Suppressor macrophage treated with lipopolysaccharide for 4 hours (primary cell): Measurements from ENCODE around the gene TACR1.
A peak's percentile ranks its signal among the peaks of the same experiment; 100 is the strongest.

ENCODE experiments used
- DNase-seq: peaks from one replicate; pipeline ENCODE4 v3.0.0-alpha.2; 2020

TACR1 gene

GRCh38 chr2:75010571-75010970, 188.7 kb downstream of the TACR1 start:
- DNase-seq, result no peak

GRCh38 chr2:75007819-75008218, 191.5 kb downstream of the TACR1 start:
- DNase-seq, result no peak

DNA sequence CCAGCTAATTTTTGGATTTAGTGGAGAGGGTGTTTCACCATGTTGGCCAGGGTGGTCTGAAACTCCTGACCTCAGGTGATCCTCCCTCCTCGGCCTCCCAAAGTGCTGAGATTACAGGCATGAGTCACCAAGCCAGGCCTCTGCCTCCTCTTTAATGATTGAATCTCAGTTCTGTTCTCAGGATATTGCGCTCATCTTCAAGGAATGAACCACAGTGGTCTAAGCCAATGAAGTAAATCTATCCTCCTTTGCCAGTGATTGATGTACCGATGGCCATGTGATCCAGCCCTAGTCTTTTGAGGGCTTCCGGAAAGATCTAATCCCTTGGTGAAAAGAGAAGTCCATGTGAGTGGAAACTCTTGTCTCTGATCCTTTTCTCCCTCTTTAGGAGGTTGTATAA, 192.3 kb downstream of the TACR1 start:
- DNase-seq, result no peak

- no peak for DNase-seq
Measured at GRCh38 chr2:75006041-75006440, 193.3 kb downstream of the TACR1 start.

DNA sequence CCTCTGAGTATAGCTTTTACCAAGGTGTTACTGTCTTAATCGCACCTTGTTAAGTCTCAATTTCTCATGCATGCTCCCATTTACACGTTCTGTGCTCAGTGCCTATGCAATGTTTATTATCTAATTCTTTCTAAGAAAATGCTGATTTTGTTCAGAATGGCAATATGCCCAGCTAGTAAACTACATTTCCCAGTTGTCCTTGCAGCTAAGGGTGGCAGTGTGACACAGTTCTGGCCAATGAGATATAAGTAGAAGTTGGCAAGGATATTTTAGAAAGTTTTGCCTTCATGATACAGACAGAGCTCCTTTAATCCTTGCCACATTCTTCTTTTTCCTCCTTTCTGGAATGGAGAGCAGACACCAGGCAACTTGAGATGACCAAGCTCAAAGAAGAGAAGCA, 195.5 kb downstream of the TACR1 start:
- DNase-seq, result no peak

- DNase-seq, result no peak
Measured at GRCh38 chr2:75003276-75003675, 196.0 kb downstream of the TACR1 start.

- DNase-seq, result peak; percentile 11
Measured at GRCh38 chr2:75002007-75002406, 197.3 kb downstream of the TACR1 start.

DNA sequence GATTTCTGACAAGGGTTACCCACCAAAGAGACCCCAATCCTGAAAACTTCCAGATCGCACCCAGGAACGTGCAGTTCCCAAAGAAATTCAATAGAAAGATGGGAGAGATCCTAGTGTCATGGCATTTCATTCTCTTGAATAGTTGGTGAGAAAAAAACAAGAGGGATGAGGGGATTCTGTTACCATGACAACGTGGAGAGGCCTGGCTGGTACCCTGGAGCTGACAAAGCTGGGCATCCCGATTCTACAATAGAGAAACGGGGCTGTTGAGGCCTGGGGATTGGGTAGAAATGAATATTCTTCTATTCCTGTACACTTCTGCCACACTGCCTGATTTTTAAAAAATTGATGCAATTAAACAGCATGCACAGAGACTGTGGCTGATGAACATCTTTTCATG, 199.9 kb downstream of the TACR1 start:
- DNase-seq, result no peak
